HG02759 (cell line): Measurements from ENCODE around the gene CATSPERD.
"Not testable (repeated sequence)": the region's sequence is repeated elsewhere in the genome, so short reads cannot be mapped to it uniquely, and the experiment has no call there.

Experiments
- ATAC-seq: cut with Tn5 transposase; IDR thresholded peaks from one replicate; pipeline ENCODE4 v1.9.1; 2021; ENCODE audit warnings: mild to moderate bottlenecking, moderate library complexity; ENCODE audit not compliant: unreplicated experiment

Gene CATSPERD

DNA sequence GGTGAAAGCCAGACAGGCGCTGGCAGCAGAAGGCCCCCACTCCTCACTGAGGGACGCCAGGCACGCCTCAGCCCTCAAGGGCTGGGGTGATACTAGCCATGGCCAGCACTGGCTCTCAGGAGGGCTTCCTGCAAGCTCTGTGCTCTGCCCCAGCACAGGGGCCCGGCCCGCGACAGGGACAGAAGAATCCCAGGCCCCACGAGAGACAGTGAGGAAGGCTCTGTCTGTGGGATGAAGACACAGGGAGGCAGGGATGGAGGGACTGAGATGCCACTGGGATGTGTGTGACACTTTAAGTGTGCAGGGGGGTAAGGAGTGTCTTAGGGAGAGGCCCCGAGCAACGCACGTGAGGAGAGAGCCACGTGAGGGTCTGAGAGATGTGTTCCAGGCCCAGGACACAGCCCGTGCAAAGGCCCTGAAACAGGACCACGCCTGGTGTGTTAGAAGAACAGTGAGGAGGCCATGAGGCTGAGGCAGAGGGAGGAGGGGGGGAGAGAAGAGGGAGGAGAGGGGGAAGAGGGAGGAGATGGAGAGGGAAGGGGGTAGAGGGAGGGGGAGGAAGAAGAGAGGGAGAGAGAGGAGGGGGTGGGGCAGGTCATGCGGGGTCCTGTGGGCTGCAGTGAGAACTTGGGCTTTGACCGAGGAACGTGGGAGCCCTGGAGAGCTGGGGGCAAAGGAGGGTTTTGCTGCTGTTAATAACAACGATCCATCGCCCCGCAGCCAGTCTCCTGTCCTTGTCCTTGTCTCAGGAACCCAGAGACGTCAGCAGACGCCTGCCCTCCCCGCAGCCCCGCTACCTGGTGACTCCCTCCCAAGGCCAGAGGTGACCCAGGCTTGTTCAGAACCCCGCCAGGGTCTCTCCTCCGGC lies 23.2 kb upstream of the CATSPERD start:
- no peak for ATAC-seq

DNA sequence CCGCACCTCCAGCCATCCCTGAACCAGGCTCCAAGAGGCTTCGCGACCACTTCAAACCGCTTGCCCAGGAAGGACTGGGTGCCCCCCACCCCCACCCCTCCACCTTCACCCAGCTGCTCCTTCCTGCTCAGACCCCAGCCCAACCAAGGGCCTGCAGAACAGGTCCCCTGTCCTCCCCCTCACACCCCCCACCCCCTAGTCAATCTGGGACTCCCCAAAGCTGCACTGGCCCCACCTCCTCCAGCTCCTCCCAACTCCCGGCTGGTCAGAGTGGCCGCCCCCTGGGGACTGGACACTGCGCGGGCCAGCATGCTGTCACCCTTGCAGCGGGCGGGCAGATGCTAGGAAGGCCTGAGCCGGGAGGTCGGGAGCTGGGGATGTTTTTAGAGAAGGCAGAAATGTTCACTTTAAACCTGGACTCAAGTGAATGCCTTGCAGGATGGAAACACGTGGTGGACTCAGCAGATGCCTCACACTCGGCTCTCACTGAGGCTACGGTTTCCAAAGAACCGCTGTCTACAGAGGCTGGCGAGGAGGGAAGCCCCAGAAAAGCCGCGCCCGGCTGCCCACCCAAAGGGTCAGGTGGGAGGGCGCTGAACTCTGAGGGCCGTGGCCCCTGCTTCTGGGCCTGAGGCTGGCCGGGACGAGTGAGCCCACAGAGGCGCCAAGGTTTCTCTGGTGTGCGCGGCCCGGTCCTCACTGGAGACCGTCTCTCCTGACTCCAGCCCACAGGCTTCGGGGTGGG lies 22.4 kb upstream of the CATSPERD start:
- no peak for ATAC-seq

DNA sequence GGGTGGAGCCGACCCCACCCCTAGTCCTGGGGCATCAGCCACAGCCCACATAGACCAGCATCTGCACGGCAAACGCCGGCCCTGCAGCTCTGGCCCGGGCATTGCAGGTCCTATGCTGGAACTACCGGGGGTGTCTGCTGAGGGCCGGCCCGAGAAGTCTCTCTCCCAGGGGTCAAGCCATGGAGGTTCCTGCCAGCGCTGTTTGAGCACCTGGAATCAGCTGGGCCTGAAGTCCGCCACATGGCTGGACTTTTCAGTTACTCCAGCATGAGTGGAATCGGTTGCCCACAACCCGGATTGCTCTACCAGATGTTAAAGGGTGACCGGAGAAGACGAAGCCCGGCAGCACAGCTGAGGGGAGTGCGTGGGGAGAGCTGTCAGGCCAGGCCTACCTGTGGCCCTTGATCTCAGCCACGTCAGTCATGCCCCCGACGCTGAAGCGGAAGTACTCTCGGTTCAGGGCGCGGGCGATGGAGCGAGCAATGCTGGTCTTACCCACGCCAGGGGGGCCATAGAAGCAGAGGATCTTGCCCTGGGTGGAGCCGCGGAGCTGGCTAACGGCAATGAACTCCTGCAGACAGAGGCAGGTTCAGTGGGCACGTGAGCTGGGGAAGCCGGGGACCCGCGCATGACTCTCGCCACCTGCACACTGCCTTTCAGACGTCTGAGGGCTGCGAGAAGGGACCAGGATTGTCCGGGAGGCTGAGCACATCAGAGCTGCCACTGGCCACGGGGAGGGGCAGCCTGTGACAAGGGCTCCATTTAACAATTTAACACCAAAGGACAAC lies 21.6 kb upstream of the CATSPERD start:
- ATAC-seq, result no peak

DNA sequence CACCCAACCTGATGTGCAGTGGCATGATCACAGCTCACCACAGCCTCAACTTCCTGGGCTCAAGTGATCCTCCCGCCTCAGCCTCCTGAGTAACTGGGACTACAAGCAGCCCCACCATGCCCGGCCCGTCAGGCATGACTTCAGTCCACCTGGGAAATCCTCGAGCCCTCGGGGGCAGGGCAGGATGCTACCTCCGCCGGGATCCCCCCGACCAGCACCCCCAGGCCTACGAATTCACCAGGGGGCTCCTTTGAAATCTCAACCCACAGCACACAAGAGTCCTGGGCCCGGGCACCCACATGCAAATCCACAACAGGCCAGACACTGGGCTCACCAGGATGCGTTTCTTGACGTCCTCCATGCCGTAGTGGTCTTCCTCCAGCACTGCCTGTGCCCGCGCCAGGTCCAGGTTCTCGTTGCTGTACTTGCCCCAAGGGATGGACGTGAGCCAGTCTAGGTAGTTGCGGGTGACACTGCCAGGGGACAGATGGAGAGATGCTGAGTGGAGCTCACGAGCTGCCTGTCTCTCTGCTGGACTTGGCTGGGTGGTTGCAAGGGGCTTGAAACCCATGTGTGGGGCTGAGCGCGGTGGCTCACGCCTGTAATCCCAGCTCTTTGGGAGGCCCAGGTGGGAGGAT lies 19.9 kb upstream of the CATSPERD start:
- no peak for ATAC-seq

DNA sequence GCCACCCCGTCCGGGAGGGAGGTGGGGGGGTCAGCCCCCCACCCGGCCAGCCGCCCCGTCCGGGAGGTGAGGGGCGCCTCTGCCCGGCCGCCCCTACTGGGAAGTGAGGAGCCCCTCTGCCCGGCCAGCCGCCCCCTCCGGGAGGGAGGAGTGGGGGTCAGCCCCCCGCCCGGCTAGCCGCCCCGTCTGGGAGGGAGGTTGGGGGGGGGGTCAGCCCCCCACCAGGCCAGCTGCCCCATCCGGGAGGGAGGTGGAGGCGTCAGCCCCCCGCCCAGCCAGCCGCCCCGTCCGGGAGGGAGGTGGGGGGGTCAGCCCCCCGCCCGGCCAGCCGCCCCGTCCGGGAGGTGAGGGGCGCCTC lies 18.4 kb upstream of the CATSPERD start:
- ATAC-seq, result not testable (repeated sequence)

DNA sequence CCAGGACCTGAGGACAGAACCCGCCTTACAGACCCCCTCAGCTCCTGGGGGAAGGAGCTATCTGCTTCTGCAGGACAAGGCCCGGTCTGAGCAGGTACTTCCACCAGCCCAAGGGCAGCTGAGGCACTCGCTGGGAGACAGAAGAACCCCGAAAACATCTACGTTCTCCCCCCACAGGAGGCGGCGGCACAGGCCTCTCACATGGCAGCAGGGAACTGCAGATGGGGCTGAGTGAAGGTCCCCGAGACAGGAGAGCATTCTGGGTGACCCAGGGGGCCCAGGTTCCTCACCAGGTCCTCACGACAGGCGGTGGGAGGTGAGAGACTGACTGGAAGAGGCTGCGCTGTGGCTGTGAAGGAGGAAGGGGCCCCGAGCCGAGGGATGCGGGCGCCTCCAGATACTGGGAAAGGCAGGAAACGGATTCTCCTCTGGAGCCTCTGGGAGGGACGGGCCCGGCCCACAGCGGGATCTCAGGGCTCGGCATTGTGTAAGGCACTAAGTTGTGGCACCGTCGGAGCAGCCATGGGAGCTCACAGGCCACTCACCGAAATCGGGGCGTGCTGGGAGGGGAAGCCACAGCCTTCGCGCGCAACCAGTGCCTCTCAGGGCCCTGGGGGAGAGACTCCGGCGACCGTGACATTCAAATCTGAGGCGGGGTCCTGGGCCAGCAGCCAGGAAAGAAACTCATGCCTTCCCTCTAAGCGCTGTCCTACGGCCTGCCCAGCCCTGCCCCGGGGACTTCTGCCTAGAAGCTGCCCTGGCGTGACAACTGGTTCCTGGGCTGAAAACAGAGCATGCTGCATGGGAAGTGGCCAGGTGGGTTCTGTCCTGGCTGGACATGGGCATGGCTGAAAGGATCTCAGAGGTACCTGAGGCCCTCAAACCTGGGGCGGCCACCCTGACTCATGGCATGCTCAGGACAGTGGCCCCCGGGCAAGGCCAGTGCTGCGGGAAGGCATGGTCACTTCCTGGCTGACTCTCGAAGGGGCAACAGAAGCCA lies 16.3 kb upstream of the CATSPERD start:
- ATAC-seq, result no peak

DNA sequence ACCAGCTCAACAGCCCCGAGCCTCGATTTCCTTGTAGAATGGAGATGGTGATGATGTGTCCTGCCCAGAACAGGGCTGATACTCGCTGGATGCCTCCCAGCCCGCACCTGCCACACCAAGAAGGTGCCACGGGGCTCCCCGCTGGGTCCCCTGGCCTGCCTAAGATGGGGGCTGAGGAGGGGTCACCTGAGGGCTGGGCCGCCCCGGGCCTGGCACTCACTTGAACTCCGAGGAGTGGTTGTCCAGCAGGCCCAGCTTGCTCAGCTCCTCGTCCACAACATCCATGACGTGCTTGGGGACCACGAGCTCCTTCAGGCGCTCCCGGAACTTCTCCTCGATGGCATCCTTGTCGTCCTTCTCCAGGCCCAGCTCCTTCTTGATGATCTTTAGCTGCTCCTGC lies 14.9 kb upstream of the CATSPERD start:
- ATAC-seq, result no peak

DNA sequence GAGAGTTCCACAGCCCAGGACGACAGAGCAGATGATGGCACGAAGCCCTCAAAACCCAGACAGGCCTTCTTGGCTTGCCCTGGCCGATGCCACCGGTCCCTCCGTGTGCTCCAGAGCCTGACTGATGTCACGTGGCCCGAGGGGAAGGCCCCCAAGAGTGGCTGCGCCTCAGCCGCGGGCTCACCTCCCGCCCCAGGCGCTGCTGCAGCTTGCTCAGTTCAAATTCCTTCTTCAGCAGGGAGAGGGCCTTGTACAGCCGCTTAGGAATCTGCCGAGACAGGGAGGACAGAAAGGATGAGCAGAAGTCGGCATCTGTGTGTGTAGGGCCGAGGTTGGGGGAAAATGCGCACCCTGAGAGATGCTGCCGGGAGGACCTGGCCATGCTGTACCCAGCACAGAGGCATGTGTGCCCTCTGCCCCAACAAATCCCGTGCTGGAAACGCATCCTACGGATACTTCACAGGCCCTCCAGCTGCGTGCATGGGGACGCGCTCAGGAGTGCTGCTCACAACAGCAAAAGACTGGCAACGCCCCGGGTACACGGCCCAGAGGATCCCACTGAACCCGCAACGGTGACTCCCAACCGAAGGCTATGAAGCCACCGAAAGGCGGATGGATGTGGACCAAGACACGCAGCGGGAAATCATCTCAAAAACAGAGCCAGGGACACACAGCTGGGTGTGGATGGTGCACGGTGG lies 13.4 kb upstream of the CATSPERD start:
- no peak for ATAC-seq

DNA sequence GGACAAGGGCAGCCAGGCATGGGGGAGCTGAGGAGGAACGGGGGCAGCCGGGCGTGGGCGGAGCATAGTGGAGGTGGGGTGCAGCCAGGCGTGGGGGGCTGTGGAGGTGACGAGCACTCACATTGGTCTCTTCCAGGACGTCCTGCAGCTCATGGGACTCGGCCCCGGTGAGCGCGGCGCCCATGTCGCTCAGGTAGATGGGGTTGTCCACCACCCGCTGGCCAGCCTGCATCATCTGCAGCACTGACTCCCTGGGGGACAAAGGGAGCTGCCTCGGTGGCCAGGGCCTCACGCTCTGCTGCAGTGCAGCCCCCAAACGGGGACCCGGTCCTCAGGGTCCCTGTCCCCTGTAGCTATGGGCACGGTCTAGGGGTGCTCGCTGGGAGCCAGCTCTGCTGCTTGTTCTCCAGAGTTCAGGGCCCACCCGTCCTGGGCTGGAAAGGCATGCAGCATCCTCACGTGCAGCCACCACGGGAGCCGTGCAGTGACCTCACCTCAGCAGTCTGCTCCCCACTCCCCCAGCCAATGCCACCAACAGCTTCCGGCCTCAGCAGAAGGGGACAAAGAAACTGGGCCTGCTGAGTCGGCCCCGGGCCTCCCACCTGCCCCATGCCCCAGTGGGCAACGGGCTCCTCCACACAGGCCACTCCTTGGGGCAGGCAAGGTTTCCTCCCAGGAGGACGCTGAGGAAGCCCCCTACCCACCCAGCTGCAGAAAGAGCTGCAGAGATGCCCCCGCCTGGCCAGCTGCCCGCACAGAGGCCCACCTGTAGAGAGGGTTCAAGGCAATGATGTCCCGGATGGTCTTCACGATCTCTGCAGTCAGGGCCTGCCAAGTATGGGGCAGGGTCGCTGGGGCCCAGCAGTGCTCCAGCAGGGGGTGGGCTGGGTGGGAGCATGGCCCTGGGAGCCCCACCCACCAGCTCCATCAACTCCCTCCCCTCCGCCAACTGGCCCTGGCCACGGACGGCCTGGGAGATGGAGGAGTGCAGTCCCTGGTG lies 12.6 kb upstream of the CATSPERD start:
- no peak for ATAC-seq

DNA sequence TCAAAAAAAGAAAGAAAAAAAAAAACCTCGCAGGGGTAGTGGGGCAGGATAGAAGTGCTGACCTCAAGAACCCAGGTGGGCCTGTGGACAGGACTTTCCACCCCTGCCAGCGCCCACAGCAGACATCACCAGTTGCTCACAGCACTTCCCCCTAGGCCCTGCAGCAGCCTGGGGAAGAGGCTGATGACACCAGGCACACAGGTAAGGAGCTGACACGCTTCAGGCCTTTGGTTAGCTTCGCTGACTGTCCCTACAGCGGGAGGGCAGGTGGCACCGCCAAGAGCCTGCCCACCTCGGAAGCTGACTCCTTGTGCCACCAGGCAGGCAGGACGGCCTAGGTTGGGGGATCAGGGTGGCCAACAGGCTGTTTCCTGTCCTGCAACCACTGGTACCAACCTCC lies 9.4 kb upstream of the CATSPERD start:
- no peak for ATAC-seq

DNA sequence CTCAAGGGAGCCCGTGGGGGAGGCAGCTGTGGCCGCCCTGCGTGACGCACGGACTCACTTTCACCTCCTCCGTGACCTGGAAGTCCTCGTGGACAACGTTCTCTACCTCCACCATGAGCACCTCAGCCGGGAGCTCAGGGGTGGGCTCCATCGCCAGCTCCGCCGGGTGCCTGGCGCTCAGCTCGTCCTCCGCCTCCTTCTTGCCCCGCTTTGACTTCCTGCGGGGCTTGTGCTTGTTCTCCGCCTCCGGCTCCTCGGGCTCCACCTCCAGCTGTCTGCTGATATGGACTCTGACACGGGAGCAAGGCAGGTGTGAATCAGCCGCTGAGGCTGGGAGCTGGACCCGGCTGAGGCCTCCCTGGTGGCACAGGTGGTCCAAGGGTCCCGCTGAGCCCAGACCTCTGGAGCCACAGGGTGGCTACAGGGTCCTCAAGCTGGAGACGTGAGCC lies 8.7 kb upstream of the CATSPERD start:
- ATAC-seq, result no peak

DNA sequence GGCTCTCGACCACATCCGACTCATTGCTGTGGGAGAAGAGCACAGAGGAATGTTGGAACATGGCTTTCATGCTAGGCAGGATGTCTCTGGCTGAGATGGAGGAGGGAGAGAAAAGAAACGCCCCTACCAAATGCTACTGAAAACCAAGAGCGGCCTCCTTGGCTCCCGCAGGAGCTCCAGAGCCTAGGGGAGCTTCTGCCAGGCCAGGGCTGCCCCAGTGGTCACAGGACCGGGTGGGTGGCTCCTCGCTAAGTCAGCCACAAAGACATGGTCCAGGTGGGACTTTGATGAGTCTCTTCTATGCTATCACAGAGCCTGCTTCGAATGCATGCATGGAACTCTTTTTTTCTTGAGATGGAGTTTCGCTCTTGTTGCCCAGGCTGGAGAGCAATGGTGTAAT lies 7.2 kb upstream of the CATSPERD start:
- no peak for ATAC-seq

DNA sequence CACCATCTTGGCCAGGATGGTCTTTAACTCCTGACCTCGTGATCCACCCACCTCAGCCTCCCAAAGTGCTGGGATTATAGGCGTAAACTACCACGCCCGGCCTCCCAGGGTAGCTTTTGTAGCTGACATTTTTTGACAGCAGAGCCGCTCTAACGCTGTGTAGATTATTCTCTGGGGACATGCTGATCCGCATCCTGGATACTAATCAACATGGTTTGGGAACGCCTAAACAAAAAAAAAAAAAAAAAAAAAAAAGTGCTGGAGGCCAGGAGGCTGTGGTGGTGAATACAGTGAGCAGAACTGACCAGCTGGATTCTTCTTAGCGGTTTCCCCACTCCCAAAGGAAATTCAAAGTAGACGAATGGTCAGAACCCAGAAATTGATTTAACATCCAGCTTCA lies 5.6 kb upstream of the CATSPERD start:
- no peak for ATAC-seq

DNA sequence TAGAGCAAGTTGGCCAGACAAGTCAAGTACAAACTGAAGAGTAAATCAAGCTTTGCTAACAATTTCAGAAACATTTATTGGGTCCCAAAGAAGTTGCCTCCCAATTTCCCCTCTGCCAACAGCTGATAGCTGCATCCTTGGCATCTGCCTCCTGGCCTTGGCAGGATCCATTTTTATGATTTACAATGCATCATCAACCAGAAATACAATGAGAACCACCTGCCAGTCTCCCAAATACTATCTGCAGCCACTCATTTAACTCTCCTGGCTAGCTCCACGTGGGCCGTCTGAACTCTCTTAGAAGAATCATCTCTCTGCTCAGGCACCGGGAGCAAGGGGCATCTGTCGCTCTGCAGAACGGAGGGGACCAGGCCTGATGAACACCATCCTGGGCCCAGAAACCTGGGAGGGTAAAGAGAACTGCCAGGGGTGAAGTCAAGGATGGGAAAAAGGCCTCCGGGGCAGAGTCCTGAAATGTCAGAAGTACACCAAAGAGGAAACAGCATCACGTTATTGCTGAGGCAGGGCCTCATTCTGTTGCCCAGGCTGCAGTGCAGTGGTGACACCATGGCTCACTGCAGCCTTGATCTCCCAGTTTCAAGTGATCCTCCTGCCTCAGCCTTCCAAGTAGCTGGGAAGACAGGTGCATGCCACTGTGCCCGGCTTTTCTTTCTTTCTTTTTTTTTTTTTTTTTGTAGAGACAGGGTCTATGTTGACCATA lies 3.1 kb upstream of the CATSPERD start:
- ATAC-seq, result no peak

DNA sequence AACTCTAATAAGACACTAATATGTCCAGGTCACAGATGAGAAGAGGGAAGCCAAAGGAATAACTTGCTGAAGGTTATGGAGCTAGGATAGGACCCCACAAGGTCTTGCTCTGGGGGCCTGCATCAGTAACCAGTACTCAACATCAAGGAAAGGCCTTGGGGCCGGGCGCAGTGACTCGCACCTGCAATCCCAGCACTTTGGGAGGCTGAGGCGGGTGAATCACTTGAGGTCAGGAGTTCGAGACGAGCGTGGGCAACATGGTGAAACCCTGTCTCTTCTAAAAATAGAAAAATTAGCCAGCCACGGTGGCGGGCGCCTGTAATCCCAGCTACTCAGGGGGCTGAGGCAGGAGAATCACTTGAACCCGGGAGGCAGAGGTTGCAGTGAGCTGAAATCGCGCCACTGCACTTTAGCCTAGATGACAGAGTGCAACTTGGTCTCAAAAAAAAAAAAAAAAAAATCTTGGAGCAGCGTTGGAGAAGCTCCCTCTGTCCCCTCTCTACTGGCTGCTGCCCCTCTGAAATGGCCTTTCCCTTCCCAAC lies 2.3 kb upstream of the CATSPERD start:
- ATAC-seq, result no peak

DNA sequence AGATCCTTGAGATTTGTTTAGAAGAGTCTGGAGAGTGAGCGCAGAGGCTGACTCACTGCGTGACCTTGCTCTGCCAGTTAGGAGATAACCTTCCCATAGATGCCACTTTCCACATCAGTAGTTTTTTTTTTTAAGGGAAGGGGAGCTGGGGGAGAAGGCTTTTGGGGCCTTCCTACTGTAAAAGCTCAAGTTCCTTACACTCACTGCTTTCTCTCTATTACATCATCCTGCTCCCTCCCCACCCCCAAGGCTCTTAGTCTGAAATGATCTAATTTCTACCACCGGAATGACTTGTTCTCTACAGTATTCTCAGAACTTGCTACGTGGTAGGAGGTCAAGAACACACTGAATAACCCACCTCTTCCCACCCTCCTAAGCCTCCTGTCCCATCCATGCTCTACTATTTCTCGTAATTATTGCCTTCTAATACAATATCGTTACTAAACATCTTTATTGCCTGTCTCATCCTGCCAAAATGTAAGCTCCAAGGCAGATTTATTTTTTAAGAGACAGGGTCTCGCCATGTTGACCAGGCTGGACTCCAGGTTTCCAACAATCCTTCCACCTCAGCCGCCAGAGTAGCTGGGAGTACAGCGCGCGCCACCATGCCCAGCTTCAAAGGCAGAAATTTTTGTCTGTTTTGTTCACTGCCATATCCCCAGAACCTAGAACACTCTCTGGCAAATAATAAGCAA lies 1.7 kb upstream of the CATSPERD start:
- ATAC-seq, result no peak
